ENCODE data around the gene SPATA9. TPM values are rescaled to one million over a fixed set of nuclear protein-coding genes. Genes with fewer than 3 reads are reported as not detected.
A peak's percentile ranks its signal among the peaks of the same experiment; 100 is the strongest.

SPATA9 gene
- total and polyA plus RNA-seq, 2 of the 13 experiments (the other 11 are each of a cell fraction or from before 2014, with no cell fraction given), result not detected

GRCh38 chr5:95646569-95647431, 36.0 kb downstream of the SPATA9 start, which contains the start of gene RFESD (continued):
- TF ChIP-seq ISX (CRISPR knock-in tag; conservative IDR thresholded peaks at IDR 0.05) (peak; percentile 71; the same call in 1 of the 2 replicates), ZFYVE20 (CRISPR knock-in tag; IDR thresholded peaks at IDR 0.05; ENCODE audit: borderline replicate concordance, low read depth) (no peak), EZH2 (conservative IDR thresholded peaks at IDR 0.05; ENCODE audit: low read depth, low read length) (no peak), KDM2A (CRISPR knock-in tag; IDR thresholded peaks at IDR 0.05; ENCODE audit: borderline replicate concordance, low read depth) (peak; percentile 91), ZNF143 (CRISPR knock-in tag; IDR thresholded peaks at IDR 0.05) (peak; percentile 36; the same call in 1 of the 2 replicates), GATA4 (IDR thresholded peaks at IDR 0.05; ENCODE audit: borderline replicate concordance, low read depth) (no peak), CBX1 (IDR thresholded peaks at IDR 0.05; ENCODE audit: low read depth) (peak; percentile 62), PREB (CRISPR knock-in tag; IDR thresholded peaks at IDR 0.05) (no peak), ZMYM3 (CRISPR knock-in tag; IDR thresholded peaks at IDR 0.05) (peak; percentile 17; the same call in 1 of the 2 replicates), SSRP1 (CRISPR knock-in tag; IDR thresholded peaks at IDR 0.05) (no peak), ZNF607 (CRISPR knock-in tag; IDR thresholded peaks at IDR 0.05; ENCODE audit: borderline replicate concordance) (peak; percentile 68; the same call in 1 of the 2 replicates), SKI (IDR thresholded peaks at IDR 0.05; ENCODE audit: partially characterized antibody) (peak; percentile 71), POGZ (CRISPR knock-in tag; IDR thresholded peaks at IDR 0.05) (peak; percentile 98), MEIS2 (CRISPR knock-in tag; IDR thresholded peaks at IDR 0.05) (0 out of 2 replicates have a peak, but pooled peaks have one; percentile 47), WIZ (CRISPR knock-in tag; IDR thresholded peaks at IDR 0.05) (no peak), ZFP36L2 (CRISPR knock-in tag; IDR thresholded peaks at IDR 0.05) (0 out of 2 replicates have a peak, but pooled peaks have one; percentile 53), ZNF343 (CRISPR knock-in tag; IDR thresholded peaks at IDR 0.05) (peak; percentile 71; the same call in 1 of the 2 replicates), ZNF503 (CRISPR knock-in tag; IDR thresholded peaks at IDR 0.05) (peak; percentile 64; the same call in 1 of the 2 replicates), GATAD2A (CRISPR knock-in tag; IDR thresholded peaks at IDR 0.05) (peak; percentile 45), SMAD9 (CRISPR knock-in tag; IDR thresholded peaks at IDR 0.05) (no peak)
- TF ChIP-seq, protein P1, sequence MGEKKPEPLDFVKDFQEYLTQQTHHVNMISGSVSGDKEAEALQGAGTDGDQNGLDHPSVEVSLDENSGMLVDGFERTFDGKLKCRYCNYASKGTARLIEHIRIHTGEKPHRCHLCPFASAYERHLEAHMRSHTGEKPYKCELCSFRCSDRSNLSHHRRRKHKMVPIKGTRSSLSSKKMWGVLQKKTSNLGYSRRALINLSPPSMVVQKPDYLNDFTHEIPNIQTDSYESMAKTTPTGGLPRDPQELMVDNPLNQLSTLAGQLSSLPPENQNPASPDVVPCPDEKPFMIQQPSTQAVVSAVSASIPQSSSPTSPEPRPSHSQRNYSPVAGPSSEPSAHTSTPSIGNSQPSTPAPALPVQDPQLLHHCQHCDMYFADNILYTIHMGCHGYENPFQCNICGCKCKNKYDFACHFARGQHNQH (CRISPR knock-in tag; IDR thresholded peaks at IDR 0.05), result peak; percentile 90
- TF ChIP-seq, protein P2, sequence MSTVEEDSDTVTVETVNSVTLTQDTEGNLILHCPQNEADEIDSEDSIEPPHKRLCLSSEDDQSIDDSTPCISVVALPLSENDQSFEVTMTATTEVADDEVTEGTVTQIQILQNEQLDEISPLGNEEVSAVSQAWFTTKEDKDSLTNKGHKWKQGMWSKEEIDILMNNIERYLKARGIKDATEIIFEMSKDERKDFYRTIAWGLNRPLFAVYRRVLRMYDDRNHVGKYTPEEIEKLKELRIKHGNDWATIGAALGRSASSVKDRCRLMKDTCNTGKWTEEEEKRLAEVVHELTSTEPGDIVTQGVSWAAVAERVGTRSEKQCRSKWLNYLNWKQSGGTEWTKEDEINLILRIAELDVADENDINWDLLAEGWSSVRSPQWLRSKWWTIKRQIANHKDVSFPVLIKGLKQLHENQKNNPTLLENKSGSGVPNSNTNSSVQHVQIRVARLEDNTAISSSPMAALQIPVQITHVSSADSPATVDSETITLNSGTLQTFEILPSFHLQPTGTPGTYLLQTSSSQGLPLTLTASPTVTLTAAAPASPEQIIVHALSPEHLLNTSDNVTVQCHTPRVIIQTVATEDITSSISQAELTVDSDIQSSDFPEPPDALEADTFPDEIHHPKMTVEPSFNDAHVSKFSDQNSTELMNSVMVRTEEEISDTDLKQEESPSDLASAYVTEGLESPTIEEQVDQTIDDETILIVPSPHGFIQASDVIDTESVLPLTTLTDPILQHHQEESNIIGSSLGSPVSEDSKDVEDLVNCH (CRISPR knock-in tag; IDR thresholded peaks at IDR 0.05), result no peak
